CD4-positive, alpha-beta T cell treated with Interleukin-10 for 1 hour (primary cell): ENCODE measurements around the gene DCLK1.

ENCODE experiments used
- DNase-seq: peaks from one replicate; pipeline ENCODE4 v3.0.0-alpha.2; 2020

The DCLK1 gene

GRCh38 chr13:35780613-35781012 is 350.6 kb downstream of the DCLK1 start:
- DNase-seq = no peak

- no peak for DNase-seq
These were observed 359.3 kb downstream of the DCLK1 start for GRCh38 chr13:35771898-35772297.

- DNase-seq = no peak
These were observed 360.4 kb downstream of the DCLK1 start for GRCh38 chr13:35770756-35771297.

GRCh38 chr13:35769812-35770211 is 361.4 kb downstream of the DCLK1 start:
- DNase-seq = no peak

- no peak for DNase-seq
These were observed 362.6 kb downstream of the DCLK1 start for GRCh38 chr13:35768551-35768950.

GRCh38 chr13:35768073-35768472 is 363.1 kb downstream of the DCLK1 start:
- DNase-seq = no peak

GRCh38 chr13:35767256-35767976 is 363.8 kb downstream of the DCLK1 start:
- no peak for DNase-seq

GRCh38 chr13:35766663-35767062 is 364.5 kb downstream of the DCLK1 start:
- DNase-seq = no peak

GRCh38 chr13:35765941-35766340 is 365.2 kb downstream of the DCLK1 start:
- DNase-seq = no peak

- no peak for DNase-seq
These were observed 365.8 kb downstream of the DCLK1 start for GRCh38 chr13:35765366-35765765.

- DNase-seq = no peak
These were observed 366.7 kb downstream of the DCLK1 start for GRCh38 chr13:35764326-35765015.

- no peak for DNase-seq
These were observed 367.4 kb downstream of the DCLK1 start for GRCh38 chr13:35763782-35764123.

GRCh38 chr13:35763060-35763781 is 368.0 kb downstream of the DCLK1 start:
- DNase-seq = no peak

GRCh38 chr13:35761440-35762252 is 369.5 kb downstream of the DCLK1 start:
- no peak for DNase-seq

- no peak for DNase-seq
These were observed 370.4 kb downstream of the DCLK1 start for GRCh38 chr13:35760735-35761281.

- no peak for DNase-seq
These were observed 383.6 kb downstream of the DCLK1 start for GRCh38 chr13:35747594-35747993.

- no peak for DNase-seq
These were observed 386.5 kb downstream of the DCLK1 start for GRCh38 chr13:35744566-35745178.

GRCh38 chr13:35744144-35744543 is 387.0 kb downstream of the DCLK1 start:
- DNase-seq = no peak

GRCh38 chr13:35743165-35743564 is 388.0 kb downstream of the DCLK1 start:
- no peak for DNase-seq

GRCh38 chr13:35741657-35742056 is 389.5 kb downstream of the DCLK1 start:
- DNase-seq = no peak

- no peak for DNase-seq
These were observed 394.3 kb downstream of the DCLK1 start for GRCh38 chr13:35736876-35737275.

- DNase-seq = no peak
These were observed 397.4 kb downstream of the DCLK1 start for GRCh38 chr13:35733827-35734226.
